ENCODE results near the gene SEMA4D.
"Not testable (repeated sequence)": the region's sequence is repeated elsewhere in the genome, so short reads cannot be mapped to it uniquely, and the experiment has no call there.

The SEMA4D gene

GRCh38 chr9:89374176-89374575 lies 123.7 kb downstream of the SEMA4D start:
- DNase-seq (ENCODE audit: low read depth in 1 of 2, low spot score in 1 of 2): no peak
- no peaks in the 10 kb centered on the region for H3K27me3 ChIP-seq (ENCODE audit: insufficient read depth, poor library complexity, severe bottlenecking)
- TF ChIP-seq REST (IDR thresholded peaks at IDR 0.05; ENCODE audit: insufficient replicate concordance, low read depth) (no peak), SPI1 (IDR thresholded peaks at IDR 0.05; ENCODE audit: borderline replicate concordance, low read depth) (no peak), GABPA (IDR thresholded peaks at IDR 0.05; ENCODE audit: low read depth) (no peak), POLR2AphosphoS5 (IDR thresholded peaks at IDR 0.05; ENCODE audit: low read depth) (no peak), CTCF (IDR thresholded peaks at IDR 0.05; ENCODE audit: insufficient read depth, low read length) (no peak)
- H3K4me3 ChIP-seq (replicated peaks; ENCODE audit: insufficient read depth, low read length): no peak overlapping the region
- no peak overlapping the region for H3K27ac ChIP-seq (replicated peaks)

DNA sequence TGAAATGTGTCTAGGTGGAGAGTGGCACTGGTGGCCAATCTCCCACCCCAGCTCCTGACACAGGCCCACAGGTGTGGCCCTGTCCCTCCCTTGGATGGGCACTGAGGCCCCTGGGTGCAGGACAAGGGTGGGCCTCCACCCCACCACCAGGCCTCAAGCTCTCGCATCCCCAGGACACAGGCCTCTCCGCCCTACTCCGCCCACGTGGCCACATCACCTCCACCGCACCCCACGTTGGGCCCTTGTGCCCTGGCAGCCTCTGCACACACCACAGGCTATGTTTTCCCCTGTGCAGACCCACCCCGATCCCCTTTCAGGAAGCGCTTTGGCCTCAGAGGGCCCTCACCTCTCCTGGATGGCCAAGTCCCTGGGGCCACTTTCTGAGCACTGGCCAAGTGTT lies 124.9 kb downstream of the SEMA4D start:
- Histone ChIP-seq H3K27ac (replicated peaks) (no peak overlapping the region), H3K27me3 (ENCODE audit: insufficient read depth, poor library complexity, severe bottlenecking) (no peaks in the 10 kb centered on the region), H3K4me3 (replicated peaks; ENCODE audit: insufficient read depth, low read length) (no peak overlapping the region)
- no peak for DNase-seq (ENCODE audit: low read depth in 1 of 2, low spot score in 1 of 2)
- no peak for TF ChIP-seq GABPA (IDR thresholded peaks at IDR 0.05; ENCODE audit: low read depth)
- no peak for TF ChIP-seq POLR2AphosphoS5 (IDR thresholded peaks at IDR 0.05; ENCODE audit: low read depth)
- no peak for TF ChIP-seq REST (IDR thresholded peaks at IDR 0.05; ENCODE audit: insufficient replicate concordance, low read depth)
- no peak for TF ChIP-seq CTCF (IDR thresholded peaks at IDR 0.05; ENCODE audit: insufficient read depth, low read length)
- no peak for TF ChIP-seq SPI1 (IDR thresholded peaks at IDR 0.05; ENCODE audit: borderline replicate concordance, low read depth)

DNA sequence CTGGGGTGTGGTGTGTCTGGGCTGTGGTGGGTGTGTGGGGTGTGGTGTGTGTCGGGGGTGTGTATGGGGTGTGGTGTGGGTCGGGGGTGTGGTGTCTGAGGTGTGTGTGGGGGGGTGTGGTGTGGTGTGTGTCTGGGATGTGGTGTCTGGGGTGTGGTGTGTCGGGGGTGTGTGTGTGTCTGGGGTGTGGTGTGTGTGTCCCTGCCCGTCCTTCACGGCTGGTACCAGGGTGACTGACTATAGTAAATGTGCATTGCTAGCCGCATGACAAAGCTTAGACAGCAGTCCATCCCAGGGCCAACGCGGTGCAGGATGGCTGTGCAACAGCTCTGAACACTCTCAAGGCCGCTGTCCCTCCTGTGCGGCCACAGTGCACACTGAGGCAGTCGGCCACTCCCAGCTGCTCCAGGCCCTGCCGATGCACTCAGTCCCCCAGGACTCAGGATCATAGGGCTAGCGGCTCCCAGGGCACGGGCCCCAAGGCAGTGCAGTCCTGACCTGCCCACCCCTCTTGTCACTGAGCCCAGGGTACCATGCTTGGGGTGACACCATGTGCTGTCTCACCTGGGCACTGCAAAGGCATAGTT lies 125.6 kb downstream of the SEMA4D start:
- no peak for DNase-seq (ENCODE audit: low read depth in 1 of 2, low spot score in 1 of 2)
- Histone ChIP-seq H3K4me3 (replicated peaks; ENCODE audit: insufficient read depth, low read length) (no peak overlapping the region), H3K27ac (replicated peaks) (no peak overlapping the region), H3K27me3 (ENCODE audit: insufficient read depth, poor library complexity, severe bottlenecking) (no peaks in the 10 kb centered on the region)
- no peak for TF ChIP-seq SPI1 (IDR thresholded peaks at IDR 0.05; ENCODE audit: borderline replicate concordance, low read depth)
- TF ChIP-seq GABPA (IDR thresholded peaks at IDR 0.05; ENCODE audit: low read depth): no peak
- no peak for TF ChIP-seq CTCF (IDR thresholded peaks at IDR 0.05; ENCODE audit: insufficient read depth, low read length)
- TF ChIP-seq REST (IDR thresholded peaks at IDR 0.05; ENCODE audit: insufficient replicate concordance, low read depth): no peak
- no peak for TF ChIP-seq POLR2AphosphoS5 (IDR thresholded peaks at IDR 0.05; ENCODE audit: low read depth)

DNA sequence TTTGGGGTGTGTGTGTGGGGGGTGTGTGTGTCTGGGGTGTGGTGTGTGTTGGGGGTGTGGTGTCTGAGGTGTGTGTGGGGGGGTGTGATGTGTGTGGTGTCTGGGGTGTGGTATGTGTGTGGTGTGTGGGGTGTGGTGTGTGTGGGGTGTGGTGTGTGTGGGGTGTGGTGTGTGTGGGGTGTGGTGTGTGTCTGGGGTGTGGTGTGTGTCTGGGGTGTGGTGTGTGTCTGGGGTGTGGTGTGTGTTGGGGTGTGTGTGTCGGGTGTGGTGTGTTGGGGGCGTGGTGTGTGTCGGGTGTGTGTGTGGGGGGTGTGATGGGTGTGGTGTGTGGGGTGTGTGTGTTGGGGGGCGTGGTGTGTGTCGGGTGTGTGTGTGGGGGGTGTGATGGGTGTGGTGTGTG lies 126.1 kb downstream of the SEMA4D start:
- not testable (repeated sequence) for H3K27me3 ChIP-seq (ENCODE audit: insufficient read depth, poor library complexity, severe bottlenecking); H3K4me3 ChIP-seq (replicated peaks; ENCODE audit: insufficient read depth, low read length); DNase-seq (ENCODE audit: low read depth in 1 of 2, low spot score in 1 of 2); H3K27ac ChIP-seq (replicated peaks)

Measured in HL-60 (cell line).